ENCODE measurements around the gene SIX1. TPM values are rescaled to one million over a fixed set of nuclear protein-coding genes. Genes with fewer than 3 reads are reported as not detected.

The SIX1 gene
- total RNA-seq, 1 experiment from 2014 or later = 7.4 TPM

- no peak for TF ChIP-seq SIN3A (IDR thresholded peaks at IDR 0.05; ENCODE audit: borderline replicate concordance, insufficient read depth, low read depth, low read length)
- no peak for TF ChIP-seq TCF7L2 (IDR thresholded peaks at IDR 0.05; ENCODE audit: low read depth, low read length)
- TF ChIP-seq POLR2AphosphoS5 (IDR thresholded peaks at IDR 0.05; ENCODE audit: low read depth, low read length) = no peak
- TF ChIP-seq REST (IDR thresholded peaks at IDR 0.05; ENCODE audit: insufficient read depth in 1 of 2, low read depth in 2 of 2, low read length in 1 of 2) = no peak
- TF ChIP-seq CTCF (IDR thresholded peaks at IDR 0.05) = no peak
- no TSS peak for BruUV-seq (replicated peaks)
- H3K9me3 ChIP-seq (ENCODE audit: control insufficient read depth, insufficient read depth, low read depth, low read length) = no peaks in the 10 kb centered on the region
- no peaks in the 10 kb centered on the region for H3K27me3 ChIP-seq (ENCODE audit: control insufficient read depth, insufficient read depth, low read length)
- H3K4me3 ChIP-seq (ENCODE audit: low read depth in 2 of 2, low read length in 2 of 2) = peak overlapping the region in 1 of 2 experiments; percentile 18; a peak in 1 of 4 replicates
- ChIA-PET CTCF (no interaction called here), POLR2A (no interaction called here)
- in situ Hi-C loops (cut with HindIII; ENCODE audit: low pct_unique_long_range_greater_than_20kb, low sequenced_read_pairs) (no loop called here), intact Hi-C loops (cut with micrococcal nuclease; ENCODE audit: unreplicated experiment) (loop anchor here (10.0 kb wide), 1 partner anchor 374 kb away; no protein-coding TSS in a partner anchor)
- H3K27ac ChIP-seq (ENCODE audit: low read length) = no peak overlapping the region
- no peak for ATAC-seq
- H3K4me1 ChIP-seq (ENCODE audit: control insufficient read depth, insufficient read depth, low read length) = peaks cover 21% of the 10 kb centered on the region
- no peak for DNase-seq (ENCODE audit: low read depth, low spot score)
- no peaks in the 10 kb centered on the region for H3K36me3 ChIP-seq (ENCODE audit: control insufficient read depth, insufficient read depth, low read length)
These were observed 2.0 kb upstream of the SIX1 start for GRCh38 chr14:60651086-60651795.

GRCh38 chr14:60650373-60650961, 1.2 kb upstream of the SIX1 start:
- TF ChIP-seq SIN3A (IDR thresholded peaks at IDR 0.05; ENCODE audit: borderline replicate concordance, insufficient read depth, low read depth, low read length) (no peak), REST (IDR thresholded peaks at IDR 0.05; ENCODE audit: insufficient read depth in 1 of 2, low read depth in 2 of 2, low read length in 1 of 2) (no peak)
- BruUV-seq (replicated peaks) = no TSS peak
- H3K4me1 ChIP-seq (ENCODE audit: control insufficient read depth, insufficient read depth, low read length) = peaks cover 26% of the 10 kb centered on the region
- POLR2A ChIA-PET = no interaction called here
- in situ Hi-C loops (cut with HindIII; ENCODE audit: low pct_unique_long_range_greater_than_20kb, low sequenced_read_pairs) = no loop called here
- CTCF ChIA-PET = no interaction called here
- ATAC-seq (no peak), DNase-seq (ENCODE audit: low read depth, low spot score) (no peak)
- peak overlapping the region; percentile 69 to 81 for H3K4me3 ChIP-seq (ENCODE audit: low read depth in 2 of 2, low read length in 2 of 2)
- no peaks in the 10 kb centered on the region for H3K9me3 ChIP-seq (ENCODE audit: control insufficient read depth, insufficient read depth, low read depth, low read length)
- no peaks in the 10 kb centered on the region for H3K27me3 ChIP-seq (ENCODE audit: control insufficient read depth, insufficient read depth, low read length)
- H3K36me3 ChIP-seq (ENCODE audit: control insufficient read depth, insufficient read depth, low read length) = no peaks in the 10 kb centered on the region; the same call in 1 of the 2 replicates
- H3K27ac ChIP-seq (ENCODE audit: low read length) = peak overlapping the region; percentile 77
- intact Hi-C loops (cut with micrococcal nuclease; ENCODE audit: unreplicated experiment) = loop anchor here (10.0 kb wide), 1 partner anchor 374 kb away; no protein-coding TSS in a partner anchor
